Adipose tissue (tissue), 3 donors: Measurements from ENCODE around the gene PDIA6. TPM values are rescaled to one million over a fixed set of nuclear protein-coding genes. Genes with fewer than 3 reads are reported as not detected.
"Not testable (repeated sequence)": the region's sequence is repeated elsewhere in the genome, so short reads cannot be mapped to it uniquely, and the experiment has no call there.

Source experiments
- H3K27ac ChIP-seq: one replicate; pipeline ENCODE4 v1.5.1; 2013; ENCODE audit warnings: low read depth, low read length
- WGBS, 3 donors: extraction: QIAGEN DNeasy Blood & Tissue Kit; methylation state at CpG; one replicate each; pipeline ENCODE4 v1.1.7; 2013; 5-methylcytosine and 5-hydroxymethylcytosine counted together
- polyA plus RNA-seq, 3 donors: library from polyadenylated mRNA; stranded (reverse); fragments of 200-250 nt; gene quantifications; one replicate each; pipeline ENCODE4 v1.2.3, GENCODE V29; 2013
- donor health status: healthy with polysubstance abuse.
- donor health status: Bipolar disorder and iron deficiency.
- donor health status: healthy.

PDIA6 gene
- polyA plus RNA-seq, 3 donors, result 71.5 to 164 (median 124) TPM

DNA sequence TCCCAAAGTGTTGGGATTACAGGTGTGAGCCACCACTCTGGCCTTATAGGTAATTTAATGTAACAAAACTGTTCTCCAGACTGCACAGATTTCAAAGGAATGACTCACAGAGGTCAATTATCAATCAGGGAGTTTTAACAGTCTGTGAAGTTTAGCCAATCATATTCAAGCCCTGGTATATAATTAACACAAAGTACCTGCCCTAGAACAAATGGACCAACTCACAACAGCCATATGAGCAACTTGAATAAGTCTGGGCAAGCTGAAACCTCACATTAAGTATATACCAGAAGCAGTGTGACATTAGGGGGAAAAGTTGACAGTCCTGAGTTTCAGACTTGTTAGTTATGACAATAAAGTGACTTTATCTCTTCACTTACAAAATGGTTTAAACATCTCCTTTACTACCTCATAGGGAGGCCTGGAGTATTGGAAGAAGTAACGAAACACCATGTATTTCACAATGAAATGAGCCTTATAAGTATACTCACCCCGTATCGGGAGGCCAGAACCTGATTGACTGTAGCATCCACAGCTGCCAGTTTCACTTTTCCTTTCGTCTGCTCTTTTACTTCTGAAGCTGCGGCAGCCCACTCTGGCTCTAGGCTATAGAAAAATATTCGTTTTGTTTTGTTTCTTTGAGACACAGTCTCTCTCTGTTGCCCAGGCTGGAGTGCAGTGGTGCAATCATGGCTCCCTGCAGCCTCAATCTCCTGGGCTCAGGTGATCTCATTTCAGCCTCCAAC lies 22.2 kb downstream of the PDIA6 start:
- H3K27ac ChIP-seq, result no peak overlapping the region
- WGBS, 3 donors, result 88 to 93% (median 92%) methylated on average over 6 of the region's 6 CpGs

DNA sequence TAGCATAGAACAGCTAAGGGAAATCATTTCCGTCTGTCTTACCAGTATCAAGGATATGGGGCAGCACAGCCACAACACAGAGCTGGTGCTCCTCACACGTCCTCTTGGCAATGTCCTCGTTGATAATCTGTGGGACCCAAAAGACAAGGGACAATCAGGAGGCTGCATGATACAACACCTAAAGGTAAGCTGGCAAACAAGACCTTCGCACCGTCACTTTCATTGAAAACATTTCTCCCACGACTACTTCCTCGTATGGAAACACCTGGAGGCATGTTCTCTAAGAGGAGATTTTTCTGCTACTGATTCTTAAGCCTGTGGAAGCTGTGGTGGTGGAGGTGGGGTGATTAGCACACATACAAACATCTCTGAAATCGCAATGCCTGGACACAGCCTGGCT lies 23.7 kb downstream of the PDIA6 start:
- 61 to 88% (median 85%) methylated on average over 8 of the region's 8 CpGs for WGBS, 3 donors
- no peak overlapping the region for H3K27ac ChIP-seq

DNA sequence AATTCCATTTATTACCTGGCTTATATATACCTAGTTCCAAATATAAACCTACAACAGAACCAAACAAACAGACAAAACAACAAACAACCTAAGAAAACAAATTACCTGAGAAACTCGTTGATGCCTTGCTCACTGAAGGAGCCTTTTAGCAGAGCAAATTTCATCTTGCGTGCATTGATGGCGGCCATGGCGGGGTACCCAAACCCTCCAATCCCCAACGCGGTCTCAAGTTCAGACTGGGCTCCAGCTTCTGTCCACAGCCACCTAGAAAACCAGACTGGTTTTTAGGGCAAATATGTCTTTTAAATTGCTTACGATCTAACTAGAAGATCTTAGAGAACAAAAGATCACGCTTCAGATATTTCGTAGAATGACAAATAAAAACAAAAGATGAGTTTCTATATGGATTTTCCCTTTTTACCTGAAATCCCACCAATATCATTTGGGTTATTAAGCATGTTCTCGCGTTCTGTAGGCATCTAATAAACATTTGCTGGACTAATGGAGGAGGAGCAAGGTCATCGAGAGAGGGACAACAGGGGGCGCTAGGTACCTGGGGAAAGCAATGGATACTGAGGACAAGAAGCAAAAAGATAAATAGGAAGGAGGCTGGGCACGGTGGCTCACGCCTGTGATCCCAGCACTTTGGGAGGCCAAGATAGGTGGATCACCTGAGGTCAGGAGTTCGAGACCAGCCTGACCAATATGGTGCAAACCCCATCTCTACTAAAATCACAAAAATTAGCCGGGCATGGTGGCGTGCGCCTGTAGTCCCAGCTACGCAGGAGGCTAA lies 25.2 kb downstream of the PDIA6 start:
- WGBS, 3 donors, result 85 to 90% (median 89%) methylated on average over 20 of the region's 20 CpGs
- H3K27ac ChIP-seq, result no peak overlapping the region

DNA sequence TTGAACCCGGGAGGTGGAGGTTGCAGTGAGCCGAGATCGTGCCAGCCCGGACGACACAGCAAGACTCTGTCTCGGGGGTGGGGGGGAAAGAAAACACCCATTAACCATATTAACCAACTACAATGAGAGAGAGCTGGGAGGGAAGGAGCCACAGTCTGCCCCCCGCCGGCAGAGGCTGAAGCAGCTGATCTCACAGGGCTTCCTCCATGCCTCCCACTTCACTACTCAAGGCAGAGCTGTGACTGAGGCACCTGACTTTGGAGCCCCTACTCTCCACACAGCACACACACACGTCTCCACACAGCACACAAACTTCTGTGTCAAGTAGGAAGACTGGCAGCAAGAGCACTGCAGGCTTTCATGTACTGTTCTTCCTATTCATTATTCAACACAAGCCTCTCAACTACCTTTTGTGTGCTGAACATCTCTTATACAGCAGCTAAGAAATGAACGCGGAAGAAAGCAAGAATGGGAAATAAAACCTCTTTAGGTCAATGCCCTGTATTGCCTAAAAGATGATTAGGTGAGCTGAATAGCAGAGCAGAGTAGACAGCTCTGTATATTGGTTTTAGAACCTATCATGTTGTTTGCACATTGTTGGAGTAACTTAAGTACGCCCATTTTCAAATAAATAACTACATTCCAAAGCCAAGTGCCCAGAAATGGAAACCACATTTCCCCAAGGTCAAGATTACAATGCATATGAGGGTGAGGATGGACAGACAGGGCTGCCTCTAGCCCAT lies 26.2 kb downstream of the PDIA6 start:
- WGBS, 3 donors, result 87 to 97% (median 94%) methylated on average over 8 to 12 of the region's 12 CpGs
- no peak overlapping the region for H3K27ac ChIP-seq

DNA sequence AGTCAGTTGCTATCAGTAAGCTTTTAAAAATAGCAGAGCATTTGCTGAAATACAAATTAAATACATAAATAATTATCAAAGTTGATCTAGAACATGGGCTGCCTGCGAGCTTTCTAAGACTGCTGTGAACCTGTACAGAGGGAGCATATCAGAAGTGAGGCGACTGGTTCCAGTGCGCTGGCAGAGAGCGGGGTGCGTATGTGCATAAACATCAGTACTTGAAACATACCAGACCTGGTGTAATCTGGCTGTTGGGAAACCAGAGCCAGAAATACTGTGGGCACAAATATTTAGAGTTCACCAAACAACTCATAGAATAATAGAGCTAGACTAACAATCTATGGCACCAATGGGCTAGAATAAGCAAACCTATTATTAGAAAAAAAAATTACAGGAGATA lies 27.3 kb downstream of the PDIA6 start:
- no peak overlapping the region for H3K27ac ChIP-seq

DNA sequence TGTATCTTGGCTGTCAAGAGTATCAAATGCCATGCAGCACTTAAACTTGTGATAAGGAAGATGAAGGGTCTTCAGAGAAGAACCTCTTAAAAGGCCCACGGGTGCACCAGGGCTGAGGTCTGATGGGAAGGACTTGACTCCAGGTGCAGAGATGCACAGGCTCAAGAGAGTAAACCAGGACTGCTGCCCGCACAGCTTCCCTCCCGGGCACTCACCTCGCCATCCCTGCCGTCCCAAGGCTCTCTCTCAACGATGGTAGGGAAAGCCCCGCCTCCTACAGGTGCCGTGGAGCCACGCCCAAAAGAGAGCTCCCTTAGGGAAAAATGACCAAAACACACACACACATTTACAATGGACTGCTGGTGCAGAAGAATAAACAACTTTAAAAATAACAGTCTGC lies 27.9 kb downstream of the PDIA6 start:
- no peak overlapping the region for H3K27ac ChIP-seq
- WGBS, 3 donors, result 75 to 89% (median 87%) methylated on average over 9 of the region's 9 CpGs

More for the DNA sequence above, 27.3 kb downstream of the PDIA6 start:
- 89 to 97% (median 93%) methylated on average over 5 of the region's 5 CpGs for WGBS, 3 donors

DNA sequence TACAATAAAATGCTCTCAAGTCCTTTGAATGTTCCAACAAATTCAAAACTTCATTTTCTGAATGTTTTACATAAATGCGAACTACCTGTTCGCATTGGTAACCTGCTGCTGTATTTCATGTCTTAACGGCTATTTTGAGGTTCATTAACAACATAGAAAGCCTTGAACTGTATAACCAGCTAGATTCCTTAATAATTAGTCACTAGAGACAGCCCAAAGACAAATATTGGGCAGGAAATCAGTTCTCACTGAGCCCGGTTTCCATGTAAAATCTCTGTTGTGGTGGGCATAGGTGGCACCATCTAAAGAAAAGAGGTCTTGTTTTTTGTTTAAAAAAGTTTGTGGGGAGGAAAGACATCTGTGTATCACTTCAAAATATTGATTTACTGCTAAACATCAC lies 29.2 kb downstream of the PDIA6 start:
- H3K27ac ChIP-seq, result no peak overlapping the region
- WGBS, 3 donors, result 66 to 91% (median 89%) methylated on average over 4 of the region's 4 CpGs

DNA sequence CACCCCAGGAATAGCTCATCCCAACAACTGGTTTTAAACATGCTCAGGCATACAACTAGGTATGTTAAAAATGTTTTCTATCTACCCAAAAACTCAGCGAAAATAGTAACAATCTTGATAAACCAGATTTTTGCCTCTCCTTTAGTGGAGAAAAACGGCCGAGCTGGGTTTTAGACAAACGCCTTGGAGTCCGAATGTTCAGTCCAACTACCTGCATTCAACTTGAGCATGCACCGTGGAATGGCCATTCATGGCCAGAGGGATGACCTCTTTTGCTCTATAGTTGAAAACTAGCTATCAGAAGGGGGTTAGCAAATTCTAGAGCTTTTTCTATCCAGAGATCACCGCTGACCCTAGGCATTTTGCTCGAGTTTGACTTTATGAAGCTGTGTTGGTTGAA lies 30.8 kb downstream of the PDIA6 start:
- H3K27ac ChIP-seq, result no peak overlapping the region
- 96 to 97% (median 97%) methylated on average over 8 of the region's 8 CpGs for WGBS, 3 donors

DNA sequence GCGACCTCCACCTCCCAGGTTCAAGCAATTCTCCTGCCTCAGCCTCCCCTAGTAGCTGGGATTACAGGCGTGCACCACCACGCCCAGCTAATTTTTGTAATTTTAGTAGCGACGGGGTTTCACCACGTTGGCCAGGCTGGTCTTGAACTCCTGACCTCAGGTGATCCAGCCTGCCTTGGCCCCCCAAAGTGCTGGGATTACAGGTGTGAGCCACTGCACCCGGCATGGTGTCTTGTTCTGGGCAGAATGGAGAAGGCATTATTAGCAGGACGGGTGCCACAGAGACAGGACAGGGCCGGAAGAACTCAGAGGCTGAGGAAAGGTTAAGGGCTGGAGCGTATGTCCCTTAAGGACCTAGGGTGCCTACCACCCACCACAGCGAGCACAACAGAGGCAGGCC lies 31.8 kb downstream of the PDIA6 start:
- 96 to 97% (median 96%) methylated on average over 11 of the region's 11 CpGs for WGBS, 3 donors

DNA sequence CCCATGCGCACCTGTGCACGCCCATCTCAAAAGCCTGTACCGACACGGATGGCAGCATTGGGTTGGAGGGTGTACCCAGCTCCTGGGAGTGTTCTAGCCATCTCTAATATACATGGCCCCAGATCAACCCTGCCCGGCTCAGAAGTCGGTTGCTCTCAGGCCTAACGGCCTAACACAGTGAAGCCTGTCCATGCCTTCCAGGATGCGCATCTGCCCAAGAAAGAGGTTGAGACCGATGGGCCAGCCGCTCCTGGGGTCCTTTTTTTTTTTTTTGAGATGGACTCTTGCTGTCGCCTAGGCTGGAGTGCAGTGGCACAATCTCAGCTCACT lies 32.1 kb downstream of the PDIA6 start:
- no peak overlapping the region for H3K27ac ChIP-seq

More for the DNA sequence above, 31.8 kb downstream of the PDIA6 start:
- H3K27ac ChIP-seq, result not testable (repeated sequence)

DNA sequence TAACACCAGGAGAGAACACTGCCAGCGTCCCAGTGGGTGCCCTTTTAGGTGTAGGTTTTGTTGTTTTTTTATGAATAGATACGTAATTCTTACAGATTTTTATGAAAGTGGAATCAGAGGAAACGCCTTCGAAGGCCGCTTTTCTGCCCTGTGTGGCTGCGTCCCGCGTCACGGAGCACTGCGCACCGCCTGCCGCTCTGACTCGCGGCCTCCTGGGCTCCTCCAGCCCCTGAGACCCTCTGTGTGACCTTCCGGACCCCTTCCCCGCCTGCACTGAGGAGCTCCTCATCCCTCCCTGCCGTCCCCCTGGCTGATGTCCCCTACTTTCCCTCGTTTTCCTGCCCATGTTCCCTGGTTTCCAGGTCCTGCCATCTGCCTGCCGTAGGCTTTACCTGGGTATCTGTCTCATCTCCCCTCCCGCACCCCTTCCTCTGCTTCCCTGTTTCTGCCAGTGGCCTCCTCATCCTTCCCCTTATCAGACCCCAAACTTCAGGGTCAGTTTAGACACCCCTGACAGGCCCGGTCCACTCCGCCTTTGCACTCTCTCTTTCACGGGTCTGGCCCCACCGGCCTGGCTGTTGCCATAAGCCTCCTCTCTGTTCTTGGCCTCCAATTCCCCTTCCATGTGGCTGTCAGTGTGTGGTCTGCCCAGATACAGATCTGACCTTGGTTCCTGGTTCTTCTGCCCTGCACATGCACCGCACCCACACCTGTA lies 32.7 kb downstream of the PDIA6 start:
- WGBS, 3 donors, result 95 to 97% (median 97%) methylated on average over 25 of the region's 25 CpGs
- H3K27ac ChIP-seq, result no peak overlapping the region

More for the DNA sequence above, 32.1 kb downstream of the PDIA6 start:
- 96 to 98% (median 98%) methylated on average over 11 of the region's 11 CpGs for WGBS, 3 donors

DNA sequence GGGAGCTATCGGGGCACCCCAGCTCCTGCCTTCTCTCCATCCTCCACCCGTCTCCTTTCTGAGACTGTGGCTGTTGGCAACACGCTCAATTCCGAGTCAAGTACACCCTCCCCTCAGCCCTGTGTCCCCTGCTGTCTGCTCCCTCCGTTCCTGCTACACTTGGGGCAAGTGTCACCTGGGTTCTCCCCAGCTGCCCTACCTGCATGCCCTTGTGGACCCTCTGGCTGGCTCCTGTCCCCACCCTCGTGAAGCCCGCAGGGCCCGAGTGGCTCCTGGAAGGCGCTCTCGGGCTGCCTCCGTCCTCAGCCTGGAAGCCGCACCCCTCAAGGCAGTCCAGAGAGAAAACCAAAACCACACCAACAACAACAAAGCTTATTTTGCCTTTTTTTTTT lies 33.9 kb downstream of the PDIA6 start:
- WGBS, 3 donors, result 87 to 93% (median 92%) methylated on average over 12 of the region's 12 CpGs
- H3K27ac ChIP-seq, result no peak overlapping the region

DNA sequence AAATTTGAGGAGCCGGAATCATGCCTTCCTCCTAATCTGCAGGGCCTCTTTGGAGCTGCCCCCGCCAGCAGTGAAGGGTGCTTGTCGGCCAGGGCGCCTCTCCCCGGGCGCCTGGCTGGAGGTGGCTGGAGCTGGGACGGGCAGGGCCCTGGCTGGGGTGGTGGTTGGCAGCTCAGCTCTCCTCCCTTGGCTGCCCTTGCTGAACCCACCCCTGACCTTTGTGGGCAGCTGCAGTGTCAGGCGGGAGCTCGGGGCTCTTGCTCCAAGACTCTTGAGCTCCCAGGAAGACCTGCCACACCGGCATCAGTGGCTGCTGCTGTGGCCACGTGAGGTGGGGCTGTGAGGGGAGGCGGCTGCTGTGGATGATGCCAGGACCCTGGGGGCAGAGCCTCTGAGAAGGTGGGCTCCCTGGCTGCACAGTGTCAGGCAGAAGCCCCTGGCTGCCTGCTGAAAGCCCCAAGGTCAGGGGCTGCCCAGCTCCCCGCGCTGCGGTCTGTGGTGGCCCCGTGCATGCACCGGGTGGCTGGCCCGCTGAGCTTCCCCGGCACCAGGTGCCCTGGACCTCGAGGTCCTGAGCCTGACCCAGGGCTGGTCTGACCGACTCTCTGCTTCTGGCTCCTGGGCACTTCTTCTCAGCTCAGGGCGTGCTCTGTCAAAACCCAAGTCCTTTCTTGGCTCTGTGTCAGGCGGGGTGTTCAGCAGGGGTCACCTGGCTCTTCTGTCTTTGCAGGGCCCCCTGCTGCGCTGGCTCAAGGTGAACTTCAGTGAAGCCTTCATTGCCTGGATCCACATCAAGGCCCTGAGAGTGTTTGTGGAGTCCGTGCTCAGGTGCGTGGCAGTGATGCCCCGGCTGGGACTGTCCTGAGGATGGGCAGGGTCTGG lies 34.5 kb downstream of the PDIA6 start:
- H3K27ac ChIP-seq, result no peak overlapping the region
- 86 to 93% (median 89%) methylated on average over 27 of the region's 27 CpGs for WGBS, 3 donors

DNA sequence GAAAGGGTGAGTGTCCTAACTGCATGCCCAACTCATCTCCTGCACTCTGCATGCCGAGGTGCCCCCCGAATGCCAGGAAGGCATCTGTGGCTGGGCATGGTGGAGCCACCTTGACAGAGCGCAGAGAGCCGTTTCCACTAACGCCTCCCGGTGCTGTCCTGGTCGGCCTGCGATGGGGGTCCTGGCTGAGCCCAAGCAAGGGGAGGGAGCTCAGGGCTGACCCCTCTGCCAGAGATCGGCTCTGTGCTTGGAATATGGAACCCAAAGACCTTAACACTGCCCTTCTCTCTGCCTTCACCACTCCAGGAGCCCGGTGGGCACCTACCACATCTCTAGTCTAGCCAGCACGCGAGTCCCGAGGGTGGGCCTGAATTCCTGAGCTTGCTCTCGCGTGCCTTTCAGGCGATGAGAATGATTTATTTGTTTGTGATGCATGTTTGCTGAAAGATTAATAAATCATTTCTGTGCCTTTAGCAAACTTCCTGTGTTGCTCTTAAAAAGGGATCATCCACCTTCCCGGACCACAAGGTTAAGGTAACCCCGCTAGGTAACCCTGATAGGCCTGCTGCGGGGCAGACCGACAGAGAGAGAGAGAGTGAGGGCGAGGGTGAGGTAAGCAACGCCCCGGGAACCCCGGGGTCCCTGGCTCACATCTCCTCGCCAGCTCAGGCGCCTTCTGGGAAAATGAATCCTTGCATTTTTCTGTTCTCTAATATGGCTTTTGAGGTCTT lies 35.3 kb downstream of the PDIA6 start:
- 81 to 92% (median 90%) methylated on average over 26 of the region's 26 CpGs for WGBS, 3 donors

DNA sequence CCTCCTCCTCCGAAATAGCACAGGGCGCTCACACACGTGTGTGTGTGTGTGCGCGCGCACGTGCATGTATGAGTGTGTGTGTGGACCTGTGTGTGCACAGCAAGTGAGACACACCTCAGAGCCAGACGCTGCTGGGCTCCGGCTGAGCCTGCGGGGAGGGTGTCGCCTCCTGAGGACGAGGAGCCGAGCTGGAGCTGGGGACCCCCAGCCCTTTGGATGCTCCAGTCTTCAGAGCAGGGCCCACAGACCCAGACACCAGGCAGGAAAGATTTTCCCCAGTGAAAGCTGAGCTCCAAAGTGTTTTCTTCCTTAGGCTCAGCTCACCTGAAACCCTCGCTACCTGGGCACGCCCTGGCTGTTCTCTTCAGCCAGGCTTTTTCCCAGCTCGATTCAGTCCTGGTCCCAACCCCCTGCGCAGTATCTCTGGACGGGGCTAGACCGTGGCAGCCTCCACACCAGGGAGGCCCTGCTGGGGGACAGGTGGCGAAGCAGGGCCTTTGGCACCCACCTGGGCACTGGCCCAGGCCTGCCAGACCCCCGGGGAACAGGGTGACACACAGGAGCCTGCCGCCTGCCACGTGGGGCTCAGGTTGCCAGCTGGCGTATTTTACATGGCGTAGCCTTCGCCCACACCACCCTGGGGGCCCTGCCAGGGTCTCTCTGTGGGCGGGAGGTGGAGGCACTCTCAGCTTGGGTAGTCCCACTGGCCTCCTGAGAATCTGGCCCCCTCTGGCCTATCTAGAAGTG lies 36.2 kb downstream of the PDIA6 start:
- 90 to 92% (median 91%) methylated on average over 27 of the region's 27 CpGs for WGBS, 3 donors
- H3K27ac ChIP-seq, result no peak overlapping the region

More for the DNA sequence above, 35.3 kb downstream of the PDIA6 start:
- no peak overlapping the region for H3K27ac ChIP-seq

DNA sequence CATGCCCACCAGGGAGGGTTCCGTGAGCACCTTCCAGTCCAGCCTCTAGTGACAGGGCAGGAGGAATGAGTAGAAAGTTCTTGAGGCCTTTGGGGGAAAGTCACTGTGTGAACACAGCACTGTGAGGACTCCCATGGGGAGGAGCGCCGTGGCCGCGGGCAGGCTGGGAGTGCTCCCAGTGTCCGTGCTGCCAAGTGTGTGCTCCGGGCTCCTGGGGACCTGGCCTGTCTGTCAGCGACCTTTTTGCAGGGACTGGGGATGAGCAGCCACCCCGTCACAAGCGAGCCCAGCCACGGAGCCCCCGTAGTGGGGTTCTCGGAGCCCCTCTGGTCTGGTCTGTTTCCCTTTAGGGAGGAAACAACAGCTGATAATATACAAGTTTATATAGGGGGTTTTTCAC lies 36.8 kb downstream of the PDIA6 start:
- WGBS, 3 donors, result 84 to 90% (median 86%) methylated on average over 13 of the region's 13 CpGs
- H3K27ac ChIP-seq, result no peak overlapping the region
